Tibial artery (tissue), 4 donors: Measurements from ENCODE around the gene CFAP74.

Experiments used
- DNase-seq, 2 donors: peaks; one replicate each; pipeline ENCODE4 v3.0.0-alpha.2; 2019
- H3K27ac ChIP-seq, 2 donors: fragments of 200-600 bp; sonication (generic) in 1 of 2; 1 replicate in 1 of 2; 2 replicates in 1 of 2; pipeline ENCODE4 v1.5.1; 2018 to 2019; ENCODE audit warnings: mild to moderate bottlenecking in 1 of 2
- H3K27me3 ChIP-seq, 2 donors: fragments of 200-600 bp; sonication (generic) in 1 of 2; one replicate each; pipeline versions ENCODE4 v1.5.1 to v1.6.0; 2016 to 2019
- H3K36me3 ChIP-seq, 3 donors: fragments of 200-600 bp; sonication (generic) in 2 of 3; one replicate each; pipeline ENCODE4 v1.5.1; 2016 to 2019; ENCODE audit warnings: mild to moderate bottlenecking in 2 of 3
- H3K4me1 ChIP-seq, 4 donors: fragments of 200-600 bp; sonication (generic) in 2 of 4; 1 replicate in 3 of 4; 2 replicates in 1 of 4; pipeline ENCODE4 v1.5.1; 2016 to 2019
- H3K4me3 ChIP-seq, 2 donors: fragments of 200-600 bp; sonication (generic) in 1 of 2; 1 replicate in 1 of 2; 2 replicates in 1 of 2; pipeline ENCODE4 v1.5.1; 2018 to 2019; ENCODE audit warnings: mild to moderate bottlenecking in 2 of 2
- H3K9me3 ChIP-seq, 3 donors: fragments of 200-600 bp; sonication (generic) in 1 of 3; one replicate each; pipeline ENCODE4 v1.5.1; 2016 to 2019
- CTCF ChIP-seq, 2 experiments: fragments of 200-600 bp in 1 of 2; fragments of 450-650 bp in 1 of 2; IDR thresholded peaks; one replicate each; pipeline ENCODE4 v1.5.1; 2017 to 2019; ENCODE audit warnings: antibody characterized with exemption in 2 of 2, mild to moderate bottlenecking in 1 of 2, moderate library complexity in 1 of 2
- intact Hi-C: fragments of 100-400 bp; cut with DNase I; formaldehyde crosslinking; loops from one replicate; pipeline ENCODE4 v1.15.0; 2023; ENCODE audit warnings: low total_unique reads

The CFAP74 gene

GRCh38 chr1:1969953-1970716, 33.5 kb downstream of the CFAP74 start:
- DNase-seq: no peak
- intact Hi-C loops: no loop called here

GRCh38 chr1:1969505-1969900, 34.1 kb downstream of the CFAP74 start:
- Histone ChIP-seq H3K36me3 (no peaks in the 10 kb centered on the region), H3K27ac (no peak overlapping the region), H3K4me1 (no peaks in the 10 kb centered on the region), H3K27me3 (peaks cover 0 to 81% of the 10 kb centered on the region in 2 donors), H3K9me3 (no peaks in the 10 kb centered on the region), H3K4me3 (no peak overlapping the region)
- TF ChIP-seq CTCF (IDR thresholded peaks at IDR 0.05): no peak
- no peak for DNase-seq
- intact Hi-C loops: no loop called here

More at GRCh38 chr1:1969953-1970716, 33.5 kb downstream of the CFAP74 start:
- no peaks in the 10 kb centered on the region for H3K9me3 ChIP-seq
- TF ChIP-seq CTCF (IDR thresholded peaks at IDR 0.05): no peak
- H3K36me3 ChIP-seq: no peaks in the 10 kb centered on the region
- H3K4me3 ChIP-seq: no peak overlapping the region
- no peaks in the 10 kb centered on the region for H3K4me1 ChIP-seq
- H3K27ac ChIP-seq: no peak overlapping the region
- peaks cover 0 to 77% of the 10 kb centered on the region in 2 donors for H3K27me3 ChIP-seq

GRCh38 chr1:1968767-1969504, 34.6 kb downstream of the CFAP74 start:
- Histone ChIP-seq H3K9me3 (no peaks in the 10 kb centered on the region), H3K27me3 (peaks cover 0 to 81% of the 10 kb centered on the region in 2 donors), H3K36me3 (no peaks in the 10 kb centered on the region), H3K27ac (no peak overlapping the region), H3K4me3 (no peak overlapping the region), H3K4me1 (no peaks in the 10 kb centered on the region)
- intact Hi-C loops: no loop called here
- TF ChIP-seq CTCF (IDR thresholded peaks at IDR 0.05): no peak
- no peak for DNase-seq

- intact Hi-C loops: no loop called here
- Histone ChIP-seq H3K4me1 (no peaks in the 10 kb centered on the region), H3K27ac (no peak overlapping the region), H3K27me3 (peaks cover 0 to 79% of the 10 kb centered on the region in 2 donors), H3K4me3 (no peak overlapping the region), H3K36me3 (no peaks in the 10 kb centered on the region), H3K9me3 (no peaks in the 10 kb centered on the region)
- no peak for TF ChIP-seq CTCF (IDR thresholded peaks at IDR 0.05)
- no peak for DNase-seq
Measured at GRCh38 chr1:1967879-1968278, 35.7 kb downstream of the CFAP74 start.

- intact Hi-C loops: no loop called here
- H3K27me3 ChIP-seq: peaks cover 0 to 77% of the 10 kb centered on the region in 2 donors
- DNase-seq: no peak
Measured at GRCh38 chr1:1967151-1967550, 36.4 kb downstream of the CFAP74 start.

More at GRCh38 chr1:1967151-1967550, 36.4 kb downstream of the CFAP74 start:
- no peak for TF ChIP-seq CTCF (IDR thresholded peaks at IDR 0.05)
- no peaks in the 10 kb centered on the region for H3K36me3 ChIP-seq
- H3K4me1 ChIP-seq: no peaks in the 10 kb centered on the region
- H3K4me3 ChIP-seq: no peak overlapping the region
- no peaks in the 10 kb centered on the region for H3K9me3 ChIP-seq
- no peak overlapping the region for H3K27ac ChIP-seq
